HL-60/S4 treated with phorbol 12-myristate 13-acetate at 8.2 ng/mL for 4 days and 3 days (cell line): Measurements from ENCODE around the gene MAPK4.
"Not testable (repeated sequence)": the region's sequence is repeated elsewhere in the genome, so short reads cannot be mapped to it uniquely, and the experiment has no call there.

ENCODE experiments used
- in situ Hi-C: fragments of 300-500 bp; cut with MboI; formaldehyde crosslinking; loops from 2 replicates; pipeline ENCODE4 v1.15.0; 2022; ENCODE audit warnings: low sequenced_read_pairs

MAPK4 gene

GRCh38 chr18:50748243-50749229 is 188.6 kb downstream of the MAPK4 start:
- in situ Hi-C loops: no loop called here

- in situ Hi-C loops: no loop called here
Measured at GRCh38 chr18:50749421-50749820, 189.5 kb downstream of the MAPK4 start.

DNA sequence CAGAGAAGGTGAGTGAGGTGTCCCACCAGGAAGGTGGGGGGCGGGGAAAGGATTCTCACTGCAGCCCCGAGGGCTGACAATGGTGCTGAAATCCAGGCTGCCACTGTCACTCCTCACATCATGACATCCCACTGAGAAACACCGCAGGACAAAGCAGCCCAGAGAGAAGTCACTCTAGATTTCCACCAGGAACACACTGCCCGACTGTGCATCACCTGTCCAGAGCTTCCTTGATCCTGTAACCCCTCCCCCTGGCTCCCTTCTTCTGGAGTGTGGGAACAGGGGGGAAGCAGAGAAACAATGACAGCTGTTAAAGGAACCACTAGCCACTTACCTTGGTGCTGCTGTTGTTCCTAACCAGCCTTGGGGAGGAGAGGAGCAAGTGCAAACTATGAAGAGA is 190.1 kb downstream of the MAPK4 start:
- in situ Hi-C loops: no loop called here

DNA sequence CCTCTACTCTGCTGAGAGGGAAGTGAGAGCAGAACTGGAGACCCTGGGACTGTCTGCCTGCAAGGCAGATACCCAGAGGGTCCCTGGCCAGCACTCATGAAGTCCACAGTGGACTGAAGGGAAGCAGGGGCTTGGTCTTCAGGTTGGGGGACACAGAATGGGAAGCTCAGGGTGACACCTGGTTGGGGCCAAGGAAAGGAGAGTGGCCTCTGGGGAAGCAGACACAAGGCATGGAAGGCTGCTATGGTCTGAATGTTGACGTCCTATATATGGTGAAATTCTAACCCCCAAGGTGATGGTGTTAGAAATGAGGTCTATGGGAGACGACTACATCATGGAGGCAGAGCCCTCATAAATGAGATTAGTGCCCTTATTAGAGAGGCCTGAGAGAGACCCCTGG is 190.7 kb downstream of the MAPK4 start:
- in situ Hi-C loops: no loop called here

DNA sequence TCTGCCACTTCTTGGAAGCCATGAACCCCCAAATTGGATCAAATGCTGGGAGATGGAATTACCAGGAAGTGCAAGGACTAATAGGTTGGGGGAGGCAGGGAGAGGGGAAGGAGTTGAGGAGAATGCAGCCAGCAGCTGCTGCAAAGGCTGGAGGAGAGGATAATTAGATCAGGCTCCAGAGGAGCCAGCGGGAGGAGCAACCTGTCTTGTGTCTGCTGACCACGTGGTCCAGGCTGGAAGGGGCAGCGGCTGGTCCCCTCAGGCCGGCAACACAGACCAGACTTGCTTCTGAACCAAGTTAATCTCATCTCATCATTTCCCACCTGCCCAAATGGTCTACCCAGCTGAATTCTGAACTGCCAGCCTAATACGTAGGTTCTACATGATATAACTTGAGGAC is 191.6 kb downstream of the MAPK4 start:
- in situ Hi-C loops: no loop called here

DNA sequence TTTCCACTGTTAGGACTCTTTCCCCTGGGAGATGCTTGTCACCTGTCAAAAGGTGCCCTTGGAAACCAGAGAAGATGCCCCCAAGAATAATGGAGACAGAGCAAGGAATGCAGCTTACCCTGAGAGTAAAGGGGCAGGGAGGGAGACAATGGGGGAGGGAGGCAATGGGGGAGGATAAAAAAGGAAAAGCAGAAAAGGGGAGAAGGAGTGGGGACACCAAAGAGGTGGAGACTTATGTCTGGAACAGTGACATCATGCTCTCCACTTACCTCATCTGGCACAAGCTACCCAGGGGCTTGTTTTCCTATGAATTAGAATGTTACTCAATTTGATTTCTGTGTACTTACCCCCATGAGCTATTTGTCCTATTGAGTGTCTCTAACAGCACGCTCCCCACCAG is 192.1 kb downstream of the MAPK4 start:
- in situ Hi-C loops: no loop called here

GRCh38 chr18:50753311-50753710 is 193.4 kb downstream of the MAPK4 start:
- in situ Hi-C loops: no loop called here

DNA sequence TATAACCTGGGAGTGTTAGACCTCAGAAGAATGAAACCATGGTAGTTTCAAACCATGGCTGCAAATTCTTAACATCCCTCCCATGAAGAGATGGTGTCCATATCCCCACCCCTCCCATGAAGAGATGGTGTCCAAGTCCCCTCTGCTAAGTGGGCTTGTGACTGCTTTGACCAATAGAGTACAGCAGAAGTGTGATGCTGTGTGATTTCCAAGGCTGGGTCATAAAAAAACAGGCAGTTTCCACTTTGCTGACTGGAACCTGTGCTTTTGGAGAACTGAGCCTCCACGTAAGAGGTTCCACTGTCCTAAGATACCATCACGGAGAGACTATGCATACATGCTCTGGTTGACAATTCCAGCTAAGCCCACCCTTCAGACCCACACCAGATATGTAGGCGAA is 194.4 kb downstream of the MAPK4 start:
- in situ Hi-C loops: no loop called here

- in situ Hi-C loops: no loop called here
Measured at GRCh38 chr18:50757358-50757757, 197.5 kb downstream of the MAPK4 start.

- in situ Hi-C loops: no loop called here
Measured at GRCh38 chr18:50769463-50769862, 209.6 kb downstream of the MAPK4 start.

- in situ Hi-C loops: no loop called here
Measured at GRCh38 chr18:50775207-50775606, 215.3 kb downstream of the MAPK4 start.

- in situ Hi-C loops: no loop called here
Measured at GRCh38 chr18:50775726-50776125, 215.8 kb downstream of the MAPK4 start.

DNA sequence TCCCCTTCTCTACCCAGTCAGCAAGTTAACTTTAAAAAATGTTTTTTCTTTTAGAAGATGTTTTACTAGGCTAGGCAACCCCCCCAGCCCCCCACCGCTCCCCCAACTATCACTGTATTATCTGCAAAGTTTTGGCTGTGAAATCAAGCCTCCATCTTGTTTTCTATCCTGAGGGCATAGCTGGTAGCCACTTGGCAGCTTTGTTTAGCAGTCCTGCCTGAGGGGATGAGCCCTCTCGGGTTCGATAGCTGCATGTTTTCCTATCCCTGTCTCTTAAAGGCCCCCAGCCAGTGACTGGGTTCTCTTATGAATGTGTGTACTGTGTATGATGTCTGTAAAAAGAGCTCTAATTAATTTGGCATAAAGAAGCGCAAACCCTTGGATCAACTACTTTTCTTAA is 216.5 kb downstream of the MAPK4 start:
- in situ Hi-C loops: no loop called here

- in situ Hi-C loops: not testable (repeated sequence)
Measured at GRCh38 chr18:50779021-50779420, 219.1 kb downstream of the MAPK4 start.
